ENCODE data around the gene HES1.

DNA sequence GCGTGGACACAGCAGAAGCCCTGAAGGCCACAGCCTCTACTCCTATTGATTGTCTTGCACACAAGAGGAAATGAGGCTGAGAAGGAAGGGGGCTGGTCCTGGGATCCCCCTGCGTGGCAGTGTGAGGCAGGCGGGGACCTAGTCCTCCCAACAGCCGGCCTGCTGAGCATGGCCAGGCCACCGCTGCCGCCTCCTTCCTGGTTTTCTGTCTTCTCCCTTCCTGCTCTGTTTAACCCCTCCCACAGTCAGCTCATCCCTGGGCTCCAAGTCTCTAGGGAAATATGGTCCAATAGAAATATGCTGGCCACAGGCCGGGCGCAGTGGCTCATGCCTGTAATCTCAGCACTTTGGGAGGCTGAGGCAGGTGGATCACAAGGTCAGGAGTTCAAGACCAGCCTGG is 42.1 kb upstream of the HES1 start:
- TF ChIP-seq CTCF (optimal IDR thresholded peaks at IDR 0.05 in 1 of 3, IDR thresholded peaks at IDR 0.05 in 1 of 3, conservative IDR thresholded peaks at IDR 0.05 in 1 of 3; ENCODE audit: extremely low read depth in 1 of 3, insufficient read depth in 2 of 3, low read length in 3 of 3), result no peak
- TF ChIP-seq EZH2 (IDR thresholded peaks at IDR 0.05; ENCODE audit: low read length), result no peak

Data from keratinocyte (primary cell).